Germinal center (tissue), 1 donor: ENCODE results near the gene KCNQ5.

Source experiments
- DNase-seq: peaks from one replicate; pipeline ENCODE4 v3.0.0; 2012; ENCODE audit warnings: mixed read lengths, low spot score

KCNQ5 gene

GRCh38 chr6:72639920-72640614 lies 18.2 kb downstream of the KCNQ5 start:
- no peak for DNase-seq

GRCh38 chr6:72640615-72640930 lies 18.7 kb downstream of the KCNQ5 start:
- no peak for DNase-seq

GRCh38 chr6:72642435-72642834 lies 20.6 kb downstream of the KCNQ5 start:
- no peak for DNase-seq

GRCh38 chr6:72643214-72643613 lies 21.4 kb downstream of the KCNQ5 start:
- no peak for DNase-seq

DNA sequence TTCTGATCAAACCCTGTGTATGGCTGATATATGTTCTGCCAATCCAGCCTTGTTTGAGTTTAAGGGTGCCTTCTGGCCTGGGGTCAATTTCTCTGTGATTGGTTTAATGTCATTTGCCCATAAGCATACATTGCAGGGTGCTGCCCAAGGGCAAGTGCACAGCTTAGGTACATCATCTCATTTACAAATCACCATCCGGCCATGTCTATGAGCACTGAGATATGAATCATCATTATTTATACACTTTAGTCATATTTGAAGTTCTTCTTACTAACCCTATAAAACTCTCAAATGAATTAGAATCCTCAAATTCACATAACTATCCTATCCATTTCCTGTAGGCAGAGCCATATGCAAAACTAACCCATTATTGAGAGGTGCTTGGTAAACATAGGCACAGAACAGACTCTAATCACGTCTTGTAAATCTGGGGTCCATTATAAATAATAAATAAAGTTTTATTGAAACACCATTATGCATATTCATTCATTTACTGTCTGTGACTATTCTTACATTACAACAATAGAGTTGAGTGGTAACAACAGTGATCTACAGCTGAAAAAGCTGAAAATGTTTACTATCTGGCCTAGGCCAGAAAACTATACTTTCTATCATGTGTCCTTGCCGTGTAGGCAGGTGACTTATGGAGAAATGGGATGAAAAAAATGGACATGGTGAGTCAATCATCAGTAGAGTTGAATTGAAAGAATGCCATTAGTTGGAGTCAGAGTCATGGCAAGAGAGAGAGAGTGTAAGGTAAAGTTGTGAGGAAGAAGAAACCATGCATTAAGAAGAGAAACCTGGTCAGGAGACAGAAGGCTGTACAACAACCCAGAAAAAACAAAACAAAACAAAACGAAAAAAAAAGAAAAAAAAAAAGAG lies 25.0 kb downstream of the KCNQ5 start:
- DNase-seq, result no peak

DNA sequence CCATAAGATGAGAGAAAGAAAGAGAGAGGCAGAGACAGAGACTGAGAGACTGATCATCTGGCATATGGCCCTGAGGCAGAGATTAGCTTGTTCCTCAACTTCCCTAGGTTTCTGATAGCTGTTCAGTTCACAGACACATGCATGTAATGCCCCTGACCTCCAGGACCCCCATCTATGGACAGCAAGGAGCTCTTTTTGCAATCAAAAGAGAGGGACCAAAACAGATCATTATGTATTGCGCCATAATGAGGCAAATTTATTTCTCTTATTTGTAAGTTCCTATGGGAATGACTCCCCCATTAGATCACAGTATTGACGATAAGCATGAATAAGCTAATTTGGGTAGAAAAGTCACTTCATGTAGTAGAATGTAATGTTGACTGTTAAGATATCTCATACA lies 25.6 kb downstream of the KCNQ5 start:
- no peak for DNase-seq

DNA sequence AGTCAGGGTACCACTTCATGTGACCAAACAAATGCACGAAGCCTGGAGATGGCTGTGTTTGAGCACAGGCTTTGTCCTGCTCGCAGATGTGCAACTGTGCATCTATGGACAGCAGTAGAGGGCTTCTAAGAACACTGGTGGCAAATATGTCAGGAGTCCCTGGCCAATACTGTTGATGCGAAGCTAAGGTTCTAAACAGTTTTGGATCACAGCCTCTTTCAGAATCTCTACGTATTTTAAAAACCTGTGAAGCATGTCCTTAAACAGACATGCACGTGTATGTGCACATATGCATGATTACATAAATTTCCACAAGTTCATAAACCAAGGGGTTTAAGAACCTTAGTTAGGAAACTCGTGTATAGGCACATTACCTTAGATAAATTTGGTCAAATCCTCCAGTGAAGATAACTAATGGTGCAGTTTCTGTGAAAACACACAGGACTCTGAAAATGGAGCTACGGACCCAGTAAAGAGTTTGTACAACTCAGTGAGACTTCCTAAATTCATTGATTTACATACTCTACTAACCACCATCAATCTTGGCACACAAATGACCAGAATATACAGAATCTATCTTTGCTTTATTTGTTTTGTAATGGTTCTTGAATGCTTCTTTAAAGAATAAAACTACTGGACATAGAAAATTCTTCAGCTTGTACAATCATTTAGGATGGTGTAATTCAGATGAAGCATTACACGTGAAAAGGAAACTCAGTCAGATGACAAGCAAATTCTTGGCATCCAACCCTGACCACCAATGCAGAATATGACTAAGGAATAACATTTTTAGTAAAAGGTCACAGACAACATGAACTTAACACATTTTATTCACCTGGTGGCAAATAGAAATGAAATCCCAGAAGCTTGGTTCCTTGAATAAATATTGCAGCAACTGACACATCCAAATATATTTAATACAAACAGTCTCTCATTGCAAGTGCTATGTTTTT lies 27.4 kb downstream of the KCNQ5 start:
- peak; percentile 5 for DNase-seq

DNA sequence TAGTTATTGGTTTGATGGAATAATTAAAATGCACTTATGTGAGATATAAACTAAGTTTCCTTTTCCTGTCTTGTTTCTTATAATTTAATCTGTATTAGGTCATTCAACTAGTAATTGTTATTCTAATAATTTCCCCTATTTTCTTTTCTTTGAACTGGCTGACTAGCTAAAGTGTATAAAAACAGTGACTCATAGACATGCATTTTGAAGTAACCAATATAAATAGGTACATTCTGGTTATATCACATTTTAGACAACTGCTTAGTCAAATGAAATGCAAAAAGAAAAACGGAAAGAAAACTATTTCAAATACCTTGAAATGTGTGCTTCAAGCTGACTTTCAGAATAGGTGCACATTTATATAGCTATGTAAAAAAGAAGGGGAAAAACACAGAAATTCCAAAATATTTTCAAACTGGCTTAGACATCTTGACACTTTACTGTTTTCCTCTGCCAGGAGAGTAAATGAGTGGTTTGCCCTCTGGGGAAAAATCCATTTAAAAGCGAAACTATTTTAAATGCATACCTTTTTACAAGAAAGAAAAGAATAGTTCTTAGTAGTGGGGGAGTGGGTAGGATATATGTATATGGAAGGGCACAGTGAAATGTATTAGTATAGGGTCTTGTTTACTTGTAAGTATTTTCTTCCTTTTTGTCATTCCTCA lies 28.3 kb downstream of the KCNQ5 start:
- no peak for DNase-seq

- no peak for DNase-seq
These were observed 29.3 kb downstream of the KCNQ5 start for GRCh38 chr6:72651174-72651573.

- DNase-seq, result no peak
These were observed 30.4 kb downstream of the KCNQ5 start for GRCh38 chr6:72651967-72652956.

DNA sequence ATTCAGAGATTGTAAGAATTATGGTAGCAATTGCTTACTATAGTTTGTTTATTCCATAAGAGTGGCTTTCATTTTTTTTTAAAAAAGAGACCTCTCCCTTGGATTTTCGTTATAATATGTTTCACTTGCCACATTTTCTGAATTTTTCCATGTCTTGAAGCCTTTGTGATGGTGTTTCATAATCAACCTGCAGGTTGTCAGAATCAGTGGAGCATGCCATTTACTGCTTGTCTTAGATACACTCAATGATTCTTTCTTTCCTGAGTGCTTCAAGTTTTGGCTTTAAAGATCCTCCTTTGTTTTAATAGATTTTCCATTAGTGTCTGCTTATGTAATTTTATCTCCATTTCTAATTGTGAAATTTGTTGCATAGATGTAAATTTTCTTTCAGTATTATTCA lies 31.2 kb downstream of the KCNQ5 start:
- DNase-seq, result no peak

GRCh38 chr6:72654071-72654621 lies 32.3 kb downstream of the KCNQ5 start:
- no peak for DNase-seq

DNA sequence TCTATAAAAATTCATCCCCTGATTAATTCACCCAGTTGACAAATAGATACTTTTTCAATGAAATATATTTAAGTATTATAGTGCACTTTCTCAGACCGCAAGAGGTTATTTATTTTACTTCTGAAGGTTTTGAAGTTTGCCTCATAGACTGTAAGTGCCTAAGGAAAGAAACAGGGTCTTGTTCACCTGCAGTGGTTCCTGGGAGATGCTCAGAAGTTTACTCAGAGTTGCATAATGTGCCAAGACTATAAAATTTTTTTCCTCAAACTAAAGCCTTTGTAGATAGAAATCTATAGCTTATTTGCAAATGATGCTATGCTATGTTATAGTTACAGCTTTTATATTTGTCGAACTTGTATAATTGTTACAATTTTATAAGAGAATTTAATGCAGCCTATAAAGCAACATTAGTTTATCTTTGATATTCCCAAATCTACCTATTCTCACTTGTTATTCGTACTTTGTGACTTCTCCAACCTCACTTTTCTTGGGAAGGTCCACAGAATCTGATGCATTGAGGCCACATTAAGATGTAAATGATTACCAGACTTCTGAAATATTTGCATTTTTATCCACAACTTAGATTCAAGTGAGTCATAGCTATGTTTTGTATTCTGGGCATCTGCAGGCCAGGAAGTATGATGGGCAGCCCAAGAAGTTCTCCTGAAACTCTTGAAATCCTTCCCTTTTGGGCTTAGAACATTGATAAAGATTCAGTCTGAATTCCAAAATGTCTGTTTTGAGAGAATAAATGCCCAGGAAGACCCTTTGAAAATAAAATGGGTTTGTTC lies 35.7 kb downstream of the KCNQ5 start:
- no peak for DNase-seq

DNA sequence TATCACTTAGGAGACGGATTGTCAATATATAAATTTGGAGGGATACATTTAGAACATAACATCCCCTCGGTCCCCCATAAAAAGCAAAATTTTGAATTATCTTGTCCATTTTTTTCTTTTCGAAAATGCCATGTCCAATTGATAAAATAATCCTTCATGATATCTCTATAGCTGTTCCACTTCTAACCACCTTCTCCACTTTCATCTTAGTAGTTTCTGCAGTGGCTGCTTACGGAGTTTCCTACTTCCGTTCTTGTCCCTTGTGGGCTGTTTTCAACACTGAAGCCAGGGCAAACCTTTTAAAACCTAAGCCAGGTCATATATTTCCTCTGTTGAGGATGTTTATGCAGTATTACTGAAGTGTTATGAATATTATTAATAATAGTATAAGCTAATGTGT lies 37.9 kb downstream of the KCNQ5 start:
- DNase-seq, result no peak

- DNase-seq, result no peak
These were observed 39.5 kb downstream of the KCNQ5 start for GRCh38 chr6:72661411-72661810.

GRCh38 chr6:72665599-72665998 lies 43.7 kb downstream of the KCNQ5 start:
- DNase-seq, result no peak

DNA sequence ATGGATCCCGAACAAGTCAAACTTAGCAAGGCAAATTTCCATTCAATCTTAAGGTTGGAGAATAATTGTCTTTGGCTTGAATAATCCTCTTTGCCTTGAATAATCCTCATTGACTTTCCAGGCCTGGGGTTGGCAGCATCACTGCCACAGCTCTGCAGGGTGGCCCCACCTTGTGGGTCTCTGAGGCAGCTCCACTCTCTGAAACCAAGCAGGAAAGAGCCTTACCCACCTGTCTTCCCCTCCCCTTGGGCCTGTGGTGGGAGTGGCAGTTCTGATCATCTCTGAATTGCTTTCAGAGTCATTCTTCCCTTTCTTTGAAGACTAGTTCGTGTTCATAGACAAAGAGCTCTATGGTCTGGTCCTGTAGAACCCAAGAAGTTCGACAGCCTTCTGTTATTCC lies 47.5 kb downstream of the KCNQ5 start:
- no peak for DNase-seq

GRCh38 chr6:72672906-72673305 lies 51.0 kb downstream of the KCNQ5 start:
- DNase-seq, result no peak

DNA sequence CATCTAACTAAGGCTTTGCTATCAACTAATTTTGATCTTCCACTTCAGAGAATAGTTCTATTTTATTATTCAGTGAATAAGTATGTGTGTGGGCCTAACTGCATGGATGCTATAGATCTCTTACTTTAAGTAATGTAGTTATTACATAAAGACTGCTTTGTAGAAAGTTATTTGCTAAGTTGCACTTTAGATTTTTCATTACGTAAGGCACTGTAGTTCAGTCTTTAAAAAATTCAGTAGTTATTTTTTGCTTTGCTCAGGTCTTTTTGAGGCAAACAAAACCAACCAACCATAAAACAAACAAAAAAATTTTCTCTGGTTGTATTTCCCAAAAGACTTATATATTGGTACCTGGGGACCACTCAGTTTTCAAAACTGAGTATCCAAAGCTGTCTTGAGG lies 53.0 kb downstream of the KCNQ5 start:
- DNase-seq, result no peak

DNA sequence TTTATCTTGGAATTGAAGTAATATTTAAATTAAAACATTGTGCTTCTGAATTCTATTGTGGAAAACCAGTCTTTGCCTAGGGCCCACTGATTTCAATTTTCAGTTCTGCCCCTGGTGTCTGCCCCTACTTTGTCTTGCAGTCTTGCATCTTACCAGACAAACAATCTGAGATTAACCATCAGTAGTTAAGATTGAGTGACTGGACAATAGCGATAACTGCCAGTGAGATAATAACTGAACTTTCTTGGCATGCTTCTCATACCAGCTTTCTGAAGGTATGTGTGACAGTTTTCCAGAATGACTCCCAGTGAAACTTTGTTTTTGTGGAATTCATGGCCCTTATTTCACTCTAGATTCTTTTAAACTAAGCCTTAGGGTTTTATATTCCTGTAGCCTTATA lies 53.5 kb downstream of the KCNQ5 start:
- no peak for DNase-seq
